NCI-H526 (cell line): ENCODE measurements around the gene ZBTB44.

ENCODE experiments used
- DNase-seq, 2 experiments: peaks; one replicate each; lab custom pipeline; 2025; lab: John Stamatoyannopoulos, UW

The ZBTB44 gene

DNA sequence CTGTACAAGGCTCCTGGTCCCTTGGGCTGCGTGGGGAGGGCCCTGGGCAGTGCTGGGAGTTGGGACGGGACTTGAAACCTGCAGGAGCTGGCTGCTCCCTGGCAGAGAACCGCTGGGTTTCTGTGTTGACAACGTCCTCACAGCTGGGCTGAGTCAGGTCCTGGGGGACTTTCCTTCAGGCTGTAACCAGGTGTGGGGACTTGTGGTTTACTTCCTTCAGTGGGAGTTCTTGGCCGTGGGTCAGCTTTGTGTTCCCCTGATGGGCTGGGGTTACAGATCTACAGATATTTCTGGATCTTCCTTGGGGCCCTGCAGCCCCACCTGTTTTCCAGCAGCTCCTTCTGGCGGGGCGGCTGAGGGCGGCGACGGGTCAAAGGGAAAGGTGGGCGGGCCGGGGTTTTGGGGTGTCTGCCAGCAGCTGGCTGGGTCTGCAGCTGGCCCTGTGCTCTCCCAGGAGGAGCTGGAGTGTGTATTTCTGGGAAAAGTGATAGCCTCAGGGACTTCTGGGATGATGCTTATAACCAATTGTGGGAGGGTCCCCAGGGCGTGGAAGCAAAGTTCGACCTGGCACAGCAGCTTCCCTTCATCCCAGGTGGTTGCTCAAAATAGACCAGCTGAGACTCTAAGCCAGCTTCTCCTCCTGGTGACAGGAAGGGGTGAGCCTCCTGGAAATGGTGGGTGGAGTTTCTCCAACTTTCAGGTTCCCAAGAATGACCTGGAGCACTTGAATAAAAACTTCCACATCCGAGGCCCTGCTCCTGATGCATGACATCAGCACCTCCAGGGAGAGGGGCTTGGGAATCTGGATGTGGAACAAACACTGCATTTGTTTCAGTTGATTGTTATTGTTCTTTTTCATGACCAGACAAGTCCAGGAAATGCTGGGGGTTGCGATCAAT, 136.0 kb downstream of the ZBTB44 start:
- DNase-seq: no peak

DNA sequence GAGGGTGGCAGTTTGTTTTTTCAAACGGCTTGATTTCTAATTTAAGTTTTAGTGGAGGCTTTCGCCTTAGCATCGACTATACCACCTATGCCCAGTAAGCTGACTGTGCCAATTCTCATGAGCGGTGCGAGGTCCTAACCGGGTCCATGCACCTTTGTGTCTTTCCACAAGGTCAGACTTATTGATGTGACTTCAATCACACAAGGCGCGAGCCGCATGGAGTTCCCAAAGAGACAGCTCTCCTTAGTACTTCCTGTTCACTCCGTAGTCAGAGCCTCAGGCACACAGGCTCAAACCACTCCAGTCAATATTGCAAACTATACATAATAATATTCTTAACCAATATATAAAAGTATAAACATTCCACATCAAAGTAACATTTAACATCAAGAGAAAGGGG, 136.9 kb downstream of the ZBTB44 start:
- DNase-seq: no peak
